ELR (cell line): Measurements from ENCODE around the gene OPCML.

Experiments
- DNase-seq: peaks from one replicate; pipeline ENCODE4 v3.0.0-alpha.2; 2015; ENCODE audit warnings: low read depth

OPCML gene

DNA sequence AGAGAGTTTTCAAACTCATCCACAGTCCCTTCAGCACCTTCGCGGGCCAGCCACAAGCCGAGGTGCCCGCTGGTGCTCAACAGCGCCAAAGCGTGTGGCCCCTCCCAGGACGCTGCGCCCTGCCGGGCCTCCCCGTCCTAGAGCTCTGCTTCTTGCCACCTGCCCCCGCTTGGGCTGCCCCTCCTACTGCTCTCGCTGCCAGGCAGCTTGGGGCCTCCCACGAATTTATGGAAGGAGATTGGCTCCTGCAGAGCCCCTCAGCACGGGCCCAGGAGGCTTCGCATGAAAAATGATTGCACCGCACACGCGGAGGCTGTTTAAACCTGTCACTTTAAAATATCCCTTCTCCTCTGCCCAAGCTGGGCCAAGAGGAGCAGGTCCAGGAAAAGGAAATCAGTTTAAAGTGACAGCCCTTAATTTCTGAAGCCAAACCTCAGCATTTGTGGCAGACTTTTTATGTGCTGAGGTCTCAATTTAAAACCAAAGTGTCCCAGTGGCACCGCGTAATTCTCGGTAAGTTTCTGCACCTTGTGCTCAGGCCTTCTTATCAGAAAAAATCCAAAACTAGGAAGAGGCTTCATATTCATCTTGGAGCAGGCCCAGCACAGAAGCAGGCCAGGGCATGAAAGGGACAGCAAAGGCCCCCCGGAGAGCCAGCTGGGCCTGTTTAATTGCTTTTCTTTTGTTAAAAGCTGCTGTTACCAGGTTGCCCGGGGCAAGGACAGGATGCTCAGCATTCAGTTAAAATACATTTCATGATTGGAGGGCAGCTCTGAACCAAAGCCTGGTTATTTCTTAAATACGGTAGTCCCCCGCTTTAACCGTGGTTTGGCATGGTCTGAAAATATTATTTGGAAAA lies 303.6 kb downstream of the OPCML start:
- DNase-seq: no peak

DNA sequence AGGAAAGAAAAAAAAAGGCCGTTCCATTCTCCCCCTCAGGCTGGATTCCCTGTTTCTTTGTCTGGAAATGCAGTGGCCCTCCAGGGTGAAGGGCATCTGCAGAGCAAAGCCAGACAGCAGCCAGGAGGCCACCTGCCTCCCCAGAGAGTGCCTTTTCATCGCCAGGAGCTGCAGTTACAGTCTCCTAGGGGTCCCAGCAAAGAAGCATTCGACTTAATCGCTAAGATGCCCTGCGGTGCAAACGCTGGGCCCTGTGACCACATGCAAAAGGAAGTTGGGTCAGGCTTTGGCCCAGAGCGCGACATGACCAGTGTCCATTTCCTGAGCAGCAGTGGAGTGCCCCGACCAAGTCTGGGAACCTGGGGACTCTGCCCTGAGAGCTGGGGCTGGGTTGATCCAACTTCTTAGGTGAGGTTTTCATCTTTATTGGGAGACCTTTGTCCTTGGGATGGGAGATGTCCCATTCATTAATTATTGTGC lies 304.6 kb downstream of the OPCML start:
- DNase-seq: no peak

DNA sequence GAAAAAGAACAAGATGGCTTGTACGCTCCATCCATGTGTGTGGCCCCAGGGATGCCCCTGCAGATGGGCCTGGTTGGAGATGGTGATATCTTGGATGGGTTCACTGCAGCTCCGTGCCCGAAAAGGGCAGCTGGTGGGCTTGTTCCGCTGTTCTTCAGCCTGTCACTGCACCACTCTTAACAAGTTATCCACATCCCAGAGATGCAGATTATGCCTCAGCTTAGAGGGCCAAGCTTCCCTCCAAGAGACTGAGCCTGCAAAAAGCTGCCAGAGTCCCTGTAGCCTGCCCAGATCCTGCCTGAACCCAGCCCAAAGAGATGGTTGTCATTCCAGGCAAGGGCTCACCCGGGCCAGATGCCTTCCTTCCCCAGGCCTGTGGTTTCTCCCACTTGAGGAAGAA lies 308.0 kb downstream of the OPCML start:
- no peak for DNase-seq

DNA sequence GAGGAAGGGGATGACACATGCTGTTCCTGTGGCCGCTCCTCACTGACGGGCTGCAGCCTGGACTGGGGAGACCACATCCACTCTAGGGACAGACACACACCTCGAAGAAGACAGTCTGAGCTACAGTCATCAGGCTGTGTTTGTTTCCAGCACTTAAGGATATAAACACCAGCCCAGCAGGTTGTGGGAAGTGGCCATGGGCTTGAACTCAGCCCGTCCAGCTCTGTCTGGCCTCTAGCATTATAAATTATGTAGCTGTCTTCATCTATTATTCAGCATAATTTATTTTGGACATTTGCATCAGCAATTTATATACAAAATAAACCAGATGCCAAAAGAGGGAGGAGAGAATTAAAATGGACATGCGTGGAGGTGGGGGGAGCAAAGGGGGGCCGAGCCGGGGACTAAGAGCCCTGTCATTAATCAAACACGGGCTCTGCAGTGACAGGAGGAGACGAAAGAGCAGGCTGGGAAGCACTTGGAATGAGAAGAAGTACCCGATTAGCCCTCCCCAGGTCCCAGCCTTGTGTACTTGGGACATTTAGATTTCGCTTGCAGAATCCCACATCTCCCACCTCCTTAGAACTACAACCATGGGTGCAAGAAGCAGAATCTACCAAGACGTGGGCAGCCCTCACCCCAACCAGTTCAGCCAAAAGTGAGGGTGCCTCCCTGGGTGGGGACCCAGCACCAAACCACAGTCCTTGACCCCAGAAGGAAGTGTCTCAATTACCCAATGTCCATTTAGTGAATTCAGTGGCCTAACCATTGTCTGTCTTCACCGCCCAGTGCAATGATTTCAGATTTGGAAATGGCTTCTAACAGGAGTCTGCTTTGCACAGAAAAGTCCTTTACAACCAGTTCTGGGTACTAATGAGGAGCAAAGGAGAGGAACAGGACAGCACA lies 309.6 kb downstream of the OPCML start:
- DNase-seq: no peak

DNA sequence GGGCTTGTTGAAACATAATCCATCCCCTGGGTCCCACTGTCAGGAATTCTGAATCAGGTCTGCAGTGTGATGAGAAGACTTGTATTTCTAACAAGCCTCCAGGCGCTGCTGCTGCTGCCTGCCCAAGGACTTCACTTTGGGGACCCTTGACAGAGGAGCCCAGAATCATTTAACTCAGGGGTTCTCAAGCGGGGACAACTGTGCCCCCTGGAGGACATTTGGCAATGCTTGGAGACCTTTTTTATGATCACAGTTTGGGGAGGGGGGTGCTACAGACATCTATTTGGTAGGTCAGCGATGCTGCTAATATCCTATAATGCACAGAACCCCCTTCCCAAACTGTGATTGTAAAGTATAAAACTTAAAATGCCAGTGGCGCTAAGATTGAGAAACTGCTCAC lies 312.8 kb downstream of the OPCML start:
- DNase-seq: no peak

DNA sequence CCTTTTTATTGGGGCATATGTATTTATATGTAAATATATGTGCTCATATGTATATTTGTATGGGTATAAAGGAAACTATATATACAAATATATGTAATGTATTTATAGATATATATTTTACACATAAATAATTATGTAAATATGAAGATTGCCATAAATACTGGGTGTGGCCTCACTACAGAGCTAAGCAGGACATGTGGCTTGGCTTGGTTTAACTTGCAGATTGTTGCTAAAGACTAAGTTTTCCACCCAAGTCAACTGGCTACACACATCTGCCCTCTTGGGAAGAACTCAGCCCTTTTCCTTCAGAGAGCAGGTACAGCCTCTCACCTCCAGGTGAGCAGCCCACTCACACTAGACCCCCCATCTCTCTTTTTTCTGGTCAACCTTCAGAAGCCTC lies 315.5 kb downstream of the OPCML start:
- no peak for DNase-seq

DNA sequence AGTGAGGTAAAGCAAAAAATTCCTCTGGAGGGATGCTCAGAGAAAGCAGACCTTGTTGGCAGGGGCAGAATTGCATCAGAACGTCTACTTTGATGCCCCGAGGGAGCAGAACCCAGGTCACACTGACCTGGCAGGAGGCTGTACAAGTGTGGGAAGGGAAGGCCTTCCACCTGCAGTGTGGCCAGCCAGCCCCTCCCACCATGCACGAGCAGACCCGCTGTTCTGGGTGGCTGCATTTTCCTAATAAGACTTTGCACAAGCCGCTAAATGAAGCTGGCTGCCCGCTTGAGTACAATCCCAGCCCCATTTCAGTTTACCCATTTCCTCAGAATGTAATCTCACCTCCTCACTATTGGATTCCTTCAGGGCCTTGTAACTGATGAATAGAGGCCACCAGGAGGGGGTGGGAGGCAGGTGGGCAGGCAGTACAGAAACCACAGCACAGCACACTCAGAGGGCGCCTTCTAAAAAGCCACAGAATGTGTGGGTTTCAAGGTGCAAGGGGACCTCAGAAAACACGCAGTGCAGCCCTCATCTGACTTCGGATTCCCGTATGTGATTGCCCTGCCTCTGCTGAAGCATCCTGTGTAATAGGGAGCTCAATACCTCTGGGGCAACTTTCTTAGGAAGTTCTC lies 316.6 kb downstream of the OPCML start:
- DNase-seq: no peak

DNA sequence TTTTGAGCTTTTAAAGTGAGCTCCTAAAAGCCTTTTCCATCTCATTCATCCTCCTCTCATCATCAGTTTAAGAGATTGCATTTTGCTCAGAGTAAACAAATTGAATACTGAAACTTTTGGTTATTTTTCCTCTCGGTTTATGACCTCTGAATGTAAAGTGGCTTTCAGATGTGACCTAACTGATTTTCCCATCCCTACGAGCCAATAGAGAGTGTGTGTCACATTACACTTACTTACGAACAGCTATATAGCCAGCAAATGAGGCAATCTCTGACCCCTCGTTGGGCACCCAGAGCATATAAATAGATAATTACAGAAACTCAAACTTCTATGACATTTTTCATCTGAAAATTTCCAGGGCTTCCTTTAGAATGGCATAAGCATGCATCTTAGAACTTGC lies 317.7 kb downstream of the OPCML start:
- no peak for DNase-seq

DNA sequence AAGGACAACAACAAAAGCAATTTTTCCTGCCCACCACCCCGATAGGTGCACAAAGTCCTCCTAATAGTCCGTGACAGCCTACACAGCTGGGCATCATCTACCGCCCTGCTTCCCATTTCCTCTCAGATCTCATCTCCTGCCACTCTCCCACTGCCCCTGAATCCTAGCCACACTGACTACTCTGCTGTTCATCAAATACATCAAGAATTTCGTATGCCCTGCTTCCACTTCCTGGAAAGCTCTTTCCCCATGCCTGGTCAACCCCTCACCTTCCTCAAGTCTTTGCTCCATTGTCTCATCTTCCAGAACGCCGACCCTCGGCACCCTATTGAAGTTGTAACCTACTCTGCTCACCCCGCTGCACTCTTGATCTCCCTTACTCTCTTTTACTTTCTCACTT lies 320.1 kb downstream of the OPCML start:
- DNase-seq: no peak

DNA sequence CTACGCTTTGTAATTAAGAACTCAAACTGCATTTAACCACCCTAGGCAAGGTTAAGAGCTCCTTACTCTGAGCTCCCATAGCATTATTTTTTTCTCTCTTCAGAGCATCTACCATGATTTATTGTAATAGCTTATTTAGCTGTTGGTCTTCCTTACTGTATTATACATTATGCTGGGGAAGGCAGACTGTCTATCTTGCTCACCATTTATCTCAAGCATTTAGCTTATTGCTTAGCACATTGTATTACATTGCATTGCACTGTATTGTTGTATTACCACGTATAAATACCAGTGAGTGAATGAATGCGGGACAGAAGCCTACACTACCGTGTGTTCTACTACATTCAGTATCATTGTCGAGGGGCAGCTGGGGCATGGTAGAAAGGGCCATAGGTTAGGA lies 324.3 kb downstream of the OPCML start:
- no peak for DNase-seq

DNA sequence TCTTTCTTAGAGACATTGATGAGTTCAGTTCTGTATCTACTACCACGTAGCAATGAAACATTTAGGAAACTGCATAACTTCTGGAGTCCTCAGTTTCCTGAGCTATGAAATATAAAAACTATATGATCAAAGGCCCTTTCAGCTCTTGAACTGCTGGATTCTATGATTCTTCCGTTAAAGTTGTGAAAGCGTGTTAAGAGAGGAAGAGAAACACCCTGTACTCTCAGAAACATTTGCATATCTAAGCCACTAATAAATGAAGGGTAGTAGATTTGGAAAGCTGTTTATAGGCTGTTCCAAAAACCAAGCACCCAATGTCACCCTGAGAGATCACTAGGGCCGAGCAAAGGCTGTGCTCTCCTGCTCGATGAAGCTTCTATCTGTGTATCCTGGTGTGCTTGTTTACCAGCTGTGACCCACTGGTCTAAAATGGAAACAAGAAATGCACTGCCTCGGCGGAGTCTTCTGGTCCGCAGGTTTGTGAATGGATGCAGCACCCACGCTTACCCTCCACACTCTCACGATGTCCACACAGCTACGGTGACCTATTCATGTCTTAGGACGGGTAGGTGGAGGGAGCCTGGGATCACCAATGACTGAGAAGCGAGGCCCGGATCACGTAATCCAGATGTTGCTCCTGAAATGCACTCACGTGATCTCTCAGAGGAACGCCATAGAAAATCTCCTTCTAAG lies 325.8 kb downstream of the OPCML start:
- no peak for DNase-seq

DNA sequence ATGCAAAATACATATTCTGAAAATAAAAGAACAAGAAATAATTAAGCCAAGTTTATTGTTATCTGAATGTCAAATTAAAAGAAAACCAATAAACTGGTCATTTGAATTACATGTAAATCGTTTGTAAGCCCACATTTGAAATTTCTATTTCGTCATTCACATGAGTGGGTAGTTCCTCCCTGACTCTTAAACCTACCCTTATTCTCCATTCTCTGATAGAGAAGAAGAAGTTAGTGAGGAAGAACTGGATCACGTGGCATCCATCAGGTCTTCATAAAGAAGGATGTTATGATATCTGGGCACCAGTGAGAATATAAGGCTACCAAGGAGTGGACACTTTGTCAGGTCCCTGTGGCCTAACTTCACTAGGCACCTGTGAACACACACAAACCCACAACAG lies 328.1 kb downstream of the OPCML start:
- no peak for DNase-seq

DNA sequence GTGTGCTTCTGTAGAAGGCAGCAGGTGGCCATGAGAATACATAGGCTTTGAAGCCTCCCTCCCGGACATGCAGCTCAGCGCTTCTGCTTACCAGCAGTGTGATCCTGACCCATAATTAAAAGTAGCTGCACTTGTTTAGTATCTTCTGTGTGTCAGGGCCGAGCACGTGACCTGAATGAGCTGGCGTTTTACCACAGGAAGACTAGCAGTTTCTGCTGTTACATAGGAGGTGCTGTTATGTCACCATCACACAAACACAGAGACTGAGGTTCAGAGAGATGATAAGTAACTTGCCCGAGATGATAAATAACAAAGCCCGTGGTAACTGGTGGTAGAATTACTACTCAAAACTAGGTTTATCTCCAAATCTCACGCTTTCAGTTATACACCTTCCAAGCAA lies 329.5 kb downstream of the OPCML start:
- DNase-seq: no peak

DNA sequence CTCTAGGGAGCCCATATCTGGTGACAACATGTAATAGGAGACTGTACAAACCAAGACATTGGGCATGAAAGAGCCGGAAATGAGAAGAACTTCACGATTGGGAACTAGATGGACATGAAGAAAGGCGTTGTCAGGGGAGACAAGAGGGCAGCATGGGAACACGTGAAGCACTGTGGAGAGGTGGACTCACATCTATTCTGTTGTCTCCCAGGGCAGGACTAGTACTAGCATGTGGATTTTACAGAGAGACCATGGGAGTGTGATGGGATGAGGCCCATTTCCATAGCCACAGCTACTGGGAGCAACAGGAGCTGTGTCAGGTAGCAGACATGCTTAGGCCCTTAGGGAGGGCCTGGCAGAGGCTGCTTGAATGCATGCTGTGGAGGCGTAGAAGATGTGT lies 333.9 kb downstream of the OPCML start:
- DNase-seq: no peak

DNA sequence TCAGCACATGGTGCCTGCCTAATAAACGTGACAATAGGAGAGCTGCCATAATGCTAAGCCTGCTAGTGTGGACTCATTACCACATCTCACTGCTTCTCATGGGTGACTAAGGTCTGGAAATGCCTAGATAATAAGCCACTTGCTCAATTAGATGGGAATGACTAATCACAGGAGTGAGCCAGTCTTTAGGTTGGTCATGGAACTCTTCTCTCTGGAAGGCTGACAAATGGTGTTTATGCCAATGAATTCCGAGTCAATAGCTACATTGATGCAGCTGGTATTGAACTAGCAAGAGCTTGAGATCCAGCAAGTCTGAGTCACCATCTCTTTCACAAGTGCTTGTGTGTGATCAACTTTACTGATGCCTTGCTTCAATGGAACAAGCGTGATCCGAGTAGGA lies 334.9 kb downstream of the OPCML start:
- DNase-seq: no peak

DNA sequence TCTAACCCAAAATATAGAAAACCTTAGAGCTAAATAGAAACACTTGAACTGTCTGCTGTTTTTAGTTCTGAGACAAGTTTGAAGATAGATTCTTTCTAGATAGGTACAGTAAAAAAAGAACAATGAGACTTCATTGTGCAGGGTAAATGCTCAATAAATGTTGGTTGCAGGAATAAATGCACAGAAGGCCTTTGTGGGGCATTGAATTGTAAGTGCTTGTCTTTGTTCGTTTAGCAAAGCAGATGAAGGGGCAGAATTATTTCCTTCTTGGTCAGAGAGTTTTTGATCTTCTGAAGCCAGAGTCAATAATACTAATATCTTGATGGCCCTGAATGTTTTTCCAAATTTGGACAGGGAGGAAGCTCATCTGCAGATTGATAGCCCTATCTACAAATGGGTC lies 340.4 kb downstream of the OPCML start:
- no peak for DNase-seq

DNA sequence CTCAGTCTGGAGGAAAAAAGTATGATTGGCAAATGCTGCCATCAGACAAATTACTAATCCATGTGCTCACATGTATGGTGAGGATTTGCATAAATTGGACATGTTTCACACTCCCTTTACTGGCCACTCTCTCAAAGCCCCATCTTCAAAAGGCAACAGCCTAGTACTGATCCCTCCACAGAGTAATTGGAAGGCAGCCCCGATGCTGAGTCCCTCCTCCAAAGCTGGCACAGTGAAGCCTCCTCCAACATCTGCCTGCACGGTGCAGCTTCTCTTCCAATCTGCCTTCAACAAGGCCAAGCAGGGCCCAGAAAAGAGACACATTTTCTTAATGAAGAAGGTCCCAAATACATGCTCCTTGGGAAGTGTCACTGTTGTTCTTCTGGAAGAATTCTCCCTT lies 350.6 kb downstream of the OPCML start:
- no peak for DNase-seq

DNA sequence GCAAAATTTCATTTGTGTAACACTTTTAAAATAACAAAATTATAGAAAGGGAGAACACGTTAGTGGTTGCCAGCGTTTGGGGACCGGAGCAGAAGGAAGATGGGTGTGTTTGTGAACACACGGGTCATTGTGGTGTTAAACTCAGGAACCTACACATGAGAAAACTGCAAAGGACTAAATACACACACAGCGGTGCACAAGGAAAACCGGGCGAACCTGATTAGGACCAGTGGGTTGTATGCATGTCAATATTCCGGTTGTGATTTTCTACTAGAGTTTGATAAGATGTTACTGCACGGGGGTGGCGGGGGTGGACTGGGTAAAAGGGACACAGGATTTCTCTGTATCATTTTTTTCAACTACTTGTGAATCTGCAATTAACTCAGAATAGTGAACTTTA lies 351.2 kb downstream of the OPCML start:
- DNase-seq: no peak

DNA sequence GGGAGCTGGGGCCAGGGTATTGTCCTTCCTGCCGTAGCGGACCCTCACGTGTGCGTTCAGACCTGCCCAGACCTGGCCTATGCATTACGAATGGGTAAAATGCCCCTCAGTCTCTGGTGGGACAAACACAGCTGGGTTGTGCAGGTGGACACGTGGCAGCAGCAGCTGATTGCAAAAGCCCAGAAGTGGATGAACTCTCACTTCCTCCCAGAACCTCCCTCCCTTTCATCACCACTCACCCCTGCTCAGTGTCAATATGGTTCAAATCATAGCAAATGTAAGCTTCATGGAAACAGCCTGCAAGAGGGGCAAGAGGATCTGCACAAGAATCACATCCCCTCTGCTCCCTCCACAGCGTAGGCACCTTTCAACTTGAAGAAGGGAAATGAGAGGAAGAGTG lies 352.1 kb downstream of the OPCML start:
- DNase-seq: no peak

DNA sequence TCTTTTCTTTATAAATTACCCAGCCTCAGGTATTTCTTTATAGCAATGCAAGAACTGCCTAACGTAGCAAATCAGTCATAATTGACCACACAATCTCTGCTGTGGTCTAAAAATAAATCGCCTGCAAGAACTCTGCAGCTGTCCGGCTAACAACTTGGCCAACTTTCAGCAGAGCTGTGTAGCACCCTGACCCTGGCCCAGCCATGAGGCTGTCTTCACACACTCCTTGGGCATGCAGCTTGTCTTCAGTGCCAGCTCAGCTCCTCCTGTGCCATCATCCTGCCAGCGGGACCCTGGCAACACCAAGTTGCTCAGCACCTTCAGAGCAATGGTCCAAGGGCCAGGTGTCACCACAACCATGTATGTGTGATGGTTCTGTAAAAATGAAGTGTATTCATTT lies 355.6 kb downstream of the OPCML start:
- DNase-seq: no peak

DNA sequence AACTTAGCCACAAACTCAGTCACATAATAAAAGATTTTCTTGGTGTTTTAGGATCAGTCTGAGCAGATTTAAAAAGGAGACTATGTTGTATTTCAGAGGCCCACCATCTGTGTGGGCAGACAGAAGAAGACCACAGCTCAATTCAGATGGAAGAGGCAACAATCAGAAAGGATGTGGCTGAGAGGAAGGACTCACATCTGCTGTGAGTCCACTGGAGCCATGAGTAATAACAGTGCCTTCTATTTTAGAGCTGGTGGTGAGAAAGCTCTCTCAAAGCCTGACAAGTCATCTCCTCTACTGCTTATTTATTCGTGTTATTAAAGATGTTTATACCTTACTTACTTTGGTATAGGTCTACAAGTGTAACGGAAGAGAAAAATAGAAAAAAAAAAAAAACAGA lies 357.2 kb downstream of the OPCML start:
- DNase-seq: no peak

DNA sequence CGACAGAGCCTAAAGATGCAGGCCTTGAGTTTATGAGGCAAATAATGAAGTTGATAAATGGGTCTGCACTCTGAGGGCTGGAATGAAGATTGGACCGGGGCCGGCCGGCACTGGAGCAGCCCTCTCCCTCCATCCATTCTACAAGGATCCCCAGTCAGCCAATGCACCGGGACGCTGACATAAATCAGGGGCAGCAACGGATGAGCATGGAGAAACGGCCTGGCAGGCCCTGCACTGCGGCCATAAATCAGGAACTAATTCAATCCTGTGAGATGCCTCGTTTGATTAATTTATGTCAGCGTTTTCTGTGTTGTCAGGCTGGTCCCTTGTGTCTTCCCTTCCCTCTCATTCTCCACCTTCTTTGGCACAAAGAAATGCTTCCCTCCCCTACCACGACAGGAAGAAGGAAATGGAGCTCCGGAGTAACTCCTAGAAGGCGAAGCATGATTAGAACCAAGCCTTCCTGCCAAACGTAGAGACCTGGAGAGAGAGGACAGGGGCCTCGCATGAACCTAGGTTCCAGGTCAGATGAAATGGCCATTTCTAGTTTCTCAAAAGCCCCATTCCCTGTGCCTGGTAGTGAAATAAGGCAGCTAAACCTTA lies 358.4 kb downstream of the OPCML start:
- no peak for DNase-seq
